GM12878 (cell line): ENCODE measurements around the gene CACNA1E.

ENCODE experiments used
- CEBPB ChIP-seq, 2 experiments: fragments of 150-350 bp in 1 of 2; IDR thresholded peaks; 2 replicates each; pipeline ENCODE4 v1.6.1; 2012 to 2014; ENCODE audit warnings: low read depth in 2 of 2, low read length in 2 of 2, borderline replicate concordance in 1 of 2, inconsistent platforms in 1 of 2
- CTCF ChIP-seq, 3 experiments: IDR thresholded peaks in 2 of 3; conservative IDR thresholded peaks in 1 of 3; 2 replicates each; pipeline ENCODE4 v1.5.1; 2011; ENCODE audit warnings: low read depth in 3 of 3, low read length in 3 of 3, mild to moderate bottlenecking in 3 of 3, control low read depth in 2 of 3, moderate library complexity in 2 of 3, inconsistent platforms in 1 of 3, mixed read lengths in 1 of 3; ENCODE audit not compliant: control insufficient read depth in 2 of 3, insufficient read depth in 1 of 3; ENCODE audit errors: extremely low read depth in 1 of 3
- ESRRA ChIP-seq: IDR thresholded peaks from 2 replicates; pipeline ENCODE4 v1.6.1; 2012; ENCODE audit warnings: mild to moderate bottlenecking, low read length, improper control_type of control experiment
- PKNOX1 ChIP-seq: fragments of 450-650 bp; IDR thresholded peaks from 2 replicates; pipeline ENCODE4 v1.6.1; 2016; ENCODE audit warnings: mild to moderate bottlenecking

GRCh38 chr1:181493885-181494284 is 10.6 kb downstream of the CACNA1E start:
- no peak for TF ChIP-seq CTCF (IDR thresholded peaks at IDR 0.05 in 2 of 3, conservative IDR thresholded peaks at IDR 0.05 in 1 of 3; ENCODE audit: control insufficient read depth in 2 of 3, extremely low read depth in 1 of 3, insufficient read depth in 1 of 3, low read depth in 3 of 3, low read length in 3 of 3)
- TF ChIP-seq PKNOX1 = no peak
- TF ChIP-seq ESRRA = no peak
- TF ChIP-seq CEBPB (IDR thresholded peaks at IDR 0.05; ENCODE audit: borderline replicate concordance in 1 of 2, low read depth in 2 of 2, low read length in 2 of 2) = no peak
